BE2C (cell line): ENCODE data around the gene PEDS1.

Source experiments
- DNase-seq: peaks from one replicate; pipeline ENCODE4 v3.0.0-alpha.2; 2020
- H3K27me3 ChIP-seq: fragments of 250-450 bp; sonication (Bioruptor Pico); 2 replicates; pipeline ENCODE4 v1.5.1; 2020; ENCODE audit warnings: mild to moderate bottlenecking
- H3K36me3 ChIP-seq: fragments of 250-450 bp; sonication (Bioruptor Pico); 2 replicates; pipeline ENCODE4 v1.5.1; 2020; ENCODE audit warnings: mild to moderate bottlenecking
- H3K4me1 ChIP-seq: fragments of 250-450 bp; sonication (Bioruptor Pico); 2 replicates; pipeline ENCODE4 v1.5.1; 2020
- H3K4me3 ChIP-seq: 2 replicates; pipeline ENCODE4 v1.5.1; 2011; ENCODE audit warnings: low read depth, low read length
- H3K9me3 ChIP-seq: fragments of 250-450 bp; sonication (Bioruptor Pico); 2 replicates; pipeline ENCODE4 v1.5.1; 2020
- TF ChIP-seq, protein P1 (sequence below): IDR thresholded peaks from 2 replicates; pipeline ENCODE4 v1.5.1; 2012; ENCODE audit warnings: mild to moderate bottlenecking, low read depth, low read length

The PEDS1 gene

DNA sequence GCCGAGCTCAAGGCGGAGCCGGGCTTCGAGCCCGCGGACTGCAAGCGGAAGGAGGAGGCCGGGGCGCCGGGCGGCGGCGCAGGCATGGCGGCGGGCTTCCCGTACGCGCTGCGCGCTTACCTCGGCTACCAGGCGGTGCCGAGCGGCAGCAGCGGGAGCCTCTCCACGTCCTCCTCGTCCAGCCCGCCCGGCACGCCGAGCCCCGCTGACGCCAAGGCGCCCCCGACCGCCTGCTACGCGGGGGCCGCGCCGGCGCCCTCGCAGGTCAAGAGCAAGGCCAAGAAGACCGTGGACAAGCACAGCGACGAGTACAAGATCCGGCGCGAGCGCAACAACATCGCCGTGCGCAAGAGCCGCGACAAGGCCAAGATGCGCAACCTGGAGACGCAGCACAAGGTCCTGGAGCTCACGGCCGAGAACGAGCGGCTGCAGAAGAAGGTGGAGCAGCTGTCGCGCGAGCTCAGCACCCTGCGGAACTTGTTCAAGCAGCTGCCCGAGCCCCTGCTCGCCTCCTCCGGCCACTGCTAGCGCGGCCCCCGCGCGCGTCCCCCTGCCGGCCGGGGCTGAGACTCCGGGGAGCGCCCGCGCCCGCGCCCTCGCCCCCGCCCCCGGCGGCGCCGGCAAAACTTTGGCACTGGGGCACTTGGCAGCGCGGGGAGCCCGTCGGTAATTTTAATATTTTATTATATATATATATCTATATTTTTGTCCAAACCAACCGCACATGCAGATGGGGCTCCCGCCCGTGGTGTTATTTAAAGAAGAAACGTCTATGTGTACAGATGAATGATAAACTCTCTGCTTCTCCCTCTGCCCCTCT is 38.2 kb upstream of the PEDS1 start:
- TF ChIP-seq, protein P1, sequence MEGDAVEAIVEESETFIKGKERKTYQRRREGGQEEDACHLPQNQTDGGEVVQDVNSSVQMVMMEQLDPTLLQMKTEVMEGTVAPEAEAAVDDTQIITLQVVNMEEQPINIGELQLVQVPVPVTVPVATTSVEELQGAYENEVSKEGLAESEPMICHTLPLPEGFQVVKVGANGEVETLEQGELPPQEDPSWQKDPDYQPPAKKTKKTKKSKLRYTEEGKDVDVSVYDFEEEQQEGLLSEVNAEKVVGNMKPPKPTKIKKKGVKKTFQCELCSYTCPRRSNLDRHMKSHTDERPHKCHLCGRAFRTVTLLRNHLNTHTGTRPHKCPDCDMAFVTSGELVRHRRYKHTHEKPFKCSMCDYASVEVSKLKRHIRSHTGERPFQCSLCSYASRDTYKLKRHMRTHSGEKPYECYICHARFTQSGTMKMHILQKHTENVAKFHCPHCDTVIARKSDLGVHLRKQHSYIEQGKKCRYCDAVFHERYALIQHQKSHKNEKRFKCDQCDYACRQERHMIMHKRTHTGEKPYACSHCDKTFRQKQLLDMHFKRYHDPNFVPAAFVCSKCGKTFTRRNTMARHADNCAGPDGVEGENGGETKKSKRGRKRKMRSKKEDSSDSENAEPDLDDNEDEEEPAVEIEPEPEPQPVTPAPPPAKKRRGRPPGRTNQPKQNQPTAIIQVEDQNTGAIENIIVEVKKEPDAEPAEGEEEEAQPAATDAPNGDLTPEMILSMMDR, result peak; percentile 30
- H3K9me3 ChIP-seq, result no peaks in the 10 kb centered on the region
- H3K4me3 ChIP-seq, result peak overlapping the region; percentile 80
- DNase-seq, result peak; percentile 77
- peaks cover 5% of the 10 kb centered on the region; the same call in 1 of the 2 replicates for H3K4me1 ChIP-seq
- no peaks in the 10 kb centered on the region for H3K27me3 ChIP-seq
- peaks cover 10% of the 10 kb centered on the region for H3K36me3 ChIP-seq

DNA sequence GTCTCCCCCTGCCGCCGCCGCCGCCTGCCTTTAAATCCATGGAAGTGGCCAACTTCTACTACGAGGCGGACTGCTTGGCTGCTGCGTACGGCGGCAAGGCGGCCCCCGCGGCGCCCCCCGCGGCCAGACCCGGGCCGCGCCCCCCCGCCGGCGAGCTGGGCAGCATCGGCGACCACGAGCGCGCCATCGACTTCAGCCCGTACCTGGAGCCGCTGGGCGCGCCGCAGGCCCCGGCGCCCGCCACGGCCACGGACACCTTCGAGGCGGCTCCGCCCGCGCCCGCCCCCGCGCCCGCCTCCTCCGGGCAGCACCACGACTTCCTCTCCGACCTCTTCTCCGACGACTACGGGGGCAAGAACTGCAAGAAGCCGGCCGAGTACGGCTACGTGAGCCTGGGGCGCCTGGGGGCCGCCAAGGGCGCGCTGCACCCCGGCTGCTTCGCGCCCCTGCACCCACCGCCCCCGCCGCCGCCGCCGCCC is 37.6 kb upstream of the PEDS1 start:
- H3K27me3 ChIP-seq, result no peaks in the 10 kb centered on the region
- peak overlapping the region; percentile 80 for H3K4me3 ChIP-seq
- no peaks in the 10 kb centered on the region for H3K9me3 ChIP-seq
- H3K36me3 ChIP-seq, result peaks cover 10% of the 10 kb centered on the region
- TF ChIP-seq, protein P1, result no peak
- DNase-seq, result peak; percentile 63
- peaks cover 5% of the 10 kb centered on the region; the same call in 1 of the 2 replicates for H3K4me1 ChIP-seq

DNA sequence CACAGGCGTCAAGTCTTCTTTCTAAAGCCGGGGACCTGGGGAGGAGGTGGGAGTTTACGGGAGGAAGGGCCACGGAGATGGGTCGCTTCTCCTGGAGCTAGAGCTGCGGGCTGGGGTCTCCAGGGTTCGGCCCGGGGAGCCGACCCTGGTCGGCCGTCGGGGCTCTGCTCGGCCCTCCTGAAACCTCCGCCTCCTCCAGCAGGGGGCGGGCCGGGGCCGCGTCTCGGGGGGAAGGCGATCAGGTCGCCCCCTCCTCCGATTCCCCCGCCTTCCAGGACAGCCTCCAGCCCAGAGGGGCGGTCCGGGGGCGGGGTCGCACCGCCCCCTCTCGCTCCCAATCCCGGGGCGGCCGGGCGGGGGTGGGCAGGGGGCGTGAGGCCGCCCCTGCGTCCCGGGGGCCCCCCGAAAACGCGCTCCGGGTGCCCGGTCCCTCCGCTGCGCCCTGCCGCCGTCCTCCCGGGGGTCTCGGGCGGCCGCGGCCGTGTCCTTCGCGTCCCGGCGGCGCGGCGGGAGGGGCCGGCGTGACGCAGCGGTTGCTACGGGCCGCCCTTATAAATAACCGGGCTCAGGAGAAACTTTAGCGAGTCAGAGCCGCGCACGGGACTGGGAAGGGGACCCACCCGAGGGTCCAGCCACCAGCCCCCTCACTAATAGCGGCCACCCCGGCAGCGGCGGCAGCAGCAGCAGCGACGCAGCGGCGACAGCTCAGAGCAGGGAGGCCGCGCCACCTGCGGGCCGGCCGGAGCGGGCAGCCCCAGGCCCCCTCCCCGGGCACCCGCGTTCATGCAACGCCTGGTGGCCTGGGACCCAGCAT is 36.9 kb upstream of the PEDS1 start, which contains the start of gene CEBPB:
CEBPB (plus strand) TSS at position 580 of the 814 bp plus-strand sequence; CDS start at position 784, 204 bp downstream.
- H3K36me3 ChIP-seq, result peaks cover 10% of the 10 kb centered on the region
- peak; percentile 95 for DNase-seq
- H3K4me1 ChIP-seq, result peaks cover 5% of the 10 kb centered on the region; the same call in 1 of the 2 replicates
- no peaks in the 10 kb centered on the region for H3K9me3 ChIP-seq
- H3K27me3 ChIP-seq, result peaks cover 2% of the 10 kb centered on the region; the same call in 1 of the 2 replicates
- TF ChIP-seq, protein P1, result peak; percentile 68
- peak within 1 kb of the TSS; percentile 80 for H3K4me3 ChIP-seq

DNA sequence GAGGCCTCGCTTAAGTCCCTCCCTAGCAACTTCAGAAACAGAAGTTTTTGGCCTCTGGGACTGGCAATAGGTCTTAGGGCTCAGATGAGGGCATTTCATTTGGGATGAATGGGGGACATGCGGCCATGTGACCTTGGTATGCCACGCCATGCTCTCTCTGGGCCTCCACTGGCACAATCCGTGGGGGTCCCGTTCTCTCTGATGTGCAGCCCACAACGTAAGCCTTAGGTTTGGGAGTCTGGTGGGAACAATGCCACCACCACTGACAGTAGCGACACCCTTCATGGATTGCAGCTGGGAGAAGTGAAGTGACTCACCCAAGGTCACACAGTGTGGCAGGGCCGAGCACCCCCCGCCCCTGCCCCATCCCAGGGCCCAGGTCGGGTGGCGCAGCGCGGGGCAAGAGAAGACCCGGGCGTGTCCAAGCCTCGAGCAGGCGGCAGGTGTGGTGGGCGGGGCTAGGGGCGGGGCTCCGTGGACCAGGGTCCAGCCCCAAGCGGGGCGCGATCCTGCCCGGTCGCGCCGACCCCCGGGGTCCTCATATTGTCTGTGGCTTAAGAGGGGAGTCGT is 36.2 kb upstream of the PEDS1 start:
- peaks cover 10% of the 10 kb centered on the region for H3K36me3 ChIP-seq
- no peak for DNase-seq
- peaks cover 5% of the 10 kb centered on the region for H3K27me3 ChIP-seq
- no peaks in the 10 kb centered on the region for H3K9me3 ChIP-seq
- TF ChIP-seq, protein P1, result no peak
- H3K4me3 ChIP-seq, result peak overlapping the region; percentile 14; the same call in 1 of the 2 replicates
- peaks cover 5% of the 10 kb centered on the region; the same call in 1 of the 2 replicates for H3K4me1 ChIP-seq

DNA sequence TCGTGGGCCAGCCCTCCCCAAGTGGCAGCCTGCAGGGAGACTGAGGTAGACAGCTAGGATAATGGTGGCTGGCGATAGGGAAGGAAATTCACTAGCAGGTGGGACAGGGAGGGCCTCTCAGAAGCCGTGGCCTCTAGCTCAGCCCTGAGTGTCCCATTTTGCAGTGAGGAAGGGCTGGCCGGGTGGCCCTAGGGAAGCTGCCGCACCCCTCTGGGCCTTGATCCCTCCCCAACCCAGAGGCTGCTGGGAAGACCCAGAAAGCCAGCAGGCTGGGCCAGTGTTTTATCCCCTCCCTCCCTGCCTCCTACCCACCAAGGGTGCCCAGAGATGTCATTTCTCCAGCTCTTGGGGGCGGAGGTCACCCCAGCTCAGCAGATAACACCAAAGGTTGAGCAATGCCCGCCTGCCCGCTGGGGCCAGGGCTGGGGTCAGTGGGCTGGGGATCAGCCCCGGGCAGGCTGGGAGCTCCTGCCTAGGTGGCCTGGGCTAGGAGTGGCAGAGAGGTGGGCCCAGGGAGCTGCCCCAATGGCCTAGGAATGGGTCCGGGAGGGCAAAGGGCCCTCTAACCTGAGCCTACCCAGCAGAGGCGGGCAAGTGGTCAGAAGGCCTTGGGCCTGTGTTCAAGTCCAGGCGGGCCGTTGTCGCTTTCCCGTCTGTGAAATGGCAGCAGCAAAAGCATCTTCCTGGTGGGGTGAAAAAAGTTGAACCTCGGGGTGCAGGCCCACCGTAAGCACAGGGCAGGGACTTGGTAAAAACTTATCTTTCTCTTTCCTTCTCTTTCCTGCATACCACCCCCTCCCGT is 35.6 kb upstream of the PEDS1 start:
- no peaks in the 10 kb centered on the region for H3K9me3 ChIP-seq
- H3K36me3 ChIP-seq, result peaks cover 10% of the 10 kb centered on the region
- H3K4me1 ChIP-seq, result peaks cover 5% of the 10 kb centered on the region; the same call in 1 of the 2 replicates
- DNase-seq, result no peak
- H3K4me3 ChIP-seq, result no peak overlapping the region
- H3K27me3 ChIP-seq, result peaks cover 12% of the 10 kb centered on the region
- TF ChIP-seq, protein P1, result no peak
